HG02763 (cell line): ENCODE measurements around the gene MDC1.

Experiments used
- ATAC-seq: cut with Tn5 transposase; IDR thresholded peaks from one replicate; pipeline ENCODE4 v1.9.1; 2021; ENCODE audit warnings: mild to moderate bottlenecking, moderate library complexity; ENCODE audit not compliant: unreplicated experiment

Gene MDC1

DNA sequence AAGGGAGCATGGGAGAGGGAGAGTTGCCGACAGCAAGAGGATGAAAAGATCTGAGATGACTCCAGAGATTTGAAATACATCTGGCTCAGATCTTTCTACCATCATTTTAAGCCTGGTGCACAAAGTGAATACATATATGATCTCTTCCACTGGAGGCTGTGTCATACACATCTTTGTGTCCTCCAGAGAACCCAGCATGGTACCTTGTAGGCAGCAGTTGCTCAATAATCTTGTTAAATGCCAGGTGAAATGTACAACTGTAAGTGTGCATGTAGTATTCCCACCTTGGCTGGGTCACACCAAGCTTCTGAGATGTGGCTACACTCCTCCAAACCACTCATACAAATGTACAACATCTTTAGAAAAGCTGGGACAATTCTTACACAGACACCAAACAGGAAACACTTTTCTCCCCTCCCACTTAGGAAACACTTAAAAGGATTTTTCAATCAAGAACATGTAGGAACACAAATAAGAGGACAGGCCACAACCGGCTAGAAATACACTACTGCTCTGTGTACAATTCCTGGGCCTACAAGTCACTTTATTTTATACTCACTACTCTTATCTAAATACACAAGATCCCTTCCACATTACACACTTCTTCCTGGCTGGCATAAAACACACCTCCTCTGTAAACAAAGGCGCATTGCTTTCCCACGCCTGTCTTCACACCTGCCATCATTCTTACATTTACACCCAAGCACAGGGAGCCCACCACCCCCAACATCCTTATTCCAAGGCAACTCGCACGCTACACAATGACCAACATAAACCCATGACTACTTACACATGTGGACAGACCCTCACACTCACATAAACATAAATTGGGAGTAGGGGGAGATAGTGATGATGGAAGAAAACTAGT lies 31.1 kb upstream of the MDC1 start:
- ATAC-seq: no peak

DNA sequence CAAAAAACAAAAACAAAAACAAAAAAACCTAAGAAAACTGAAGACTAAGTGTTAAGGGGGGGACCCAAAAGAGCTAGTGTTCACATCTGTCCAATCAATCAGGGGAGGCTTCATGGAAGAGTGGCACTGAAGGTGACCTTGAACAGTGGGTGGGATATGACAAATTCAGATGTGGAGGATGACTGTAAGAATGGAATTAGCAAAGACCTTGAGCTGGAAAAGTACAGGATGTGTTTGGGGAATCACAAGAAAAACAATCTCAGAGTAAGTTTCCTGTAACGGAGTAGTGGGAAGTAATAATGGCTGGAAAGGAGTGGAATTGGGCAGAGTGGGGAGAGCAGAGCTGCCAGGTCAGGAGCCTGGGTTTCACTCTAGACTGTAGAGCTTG lies 30.2 kb upstream of the MDC1 start:
- ATAC-seq: no peak

DNA sequence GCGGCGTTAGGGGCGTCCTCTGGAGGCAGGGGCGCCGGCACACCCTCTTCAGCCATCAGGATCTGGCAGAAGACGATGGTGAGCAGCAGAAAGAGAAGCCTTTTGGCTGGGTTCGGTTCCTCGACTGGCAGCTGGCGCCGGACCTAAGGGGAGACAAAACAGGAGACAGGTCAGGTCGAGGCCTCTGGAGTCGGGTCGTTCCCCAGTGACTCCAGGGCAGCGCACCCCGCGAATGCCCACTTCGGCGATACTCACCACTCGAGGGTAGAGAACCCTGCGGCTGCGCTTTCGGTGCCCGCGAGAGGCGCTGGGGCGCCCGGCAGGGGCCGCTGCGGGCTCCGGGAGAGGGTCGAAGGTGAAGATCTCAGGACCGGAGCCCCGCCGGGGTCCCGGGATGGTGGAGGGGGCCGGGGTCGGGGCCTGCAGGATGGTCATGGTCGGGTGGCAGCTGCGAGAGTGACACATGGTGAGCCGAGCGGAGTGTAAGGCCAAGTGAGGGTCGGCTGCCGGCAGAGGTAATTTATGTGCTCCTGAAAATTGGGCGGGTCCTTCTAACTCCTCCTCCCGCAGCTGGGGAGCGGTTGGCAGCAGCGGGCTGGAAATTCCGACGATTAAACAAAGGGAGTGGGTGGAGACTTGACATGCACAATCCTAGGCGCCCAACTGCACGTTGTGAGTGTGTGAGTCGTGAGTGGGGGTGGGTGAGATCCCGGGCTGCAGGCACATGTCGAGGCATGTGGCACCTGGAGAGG lies 27.1 kb upstream of the MDC1 start, which contains the start of gene IER3:
IER3 (minus strand) TSS at position 494 of the 752 bp plus-strand sequence; CDS start at position 465, 29 bp downstream.
- peak; percentile 33 for ATAC-seq

DNA sequence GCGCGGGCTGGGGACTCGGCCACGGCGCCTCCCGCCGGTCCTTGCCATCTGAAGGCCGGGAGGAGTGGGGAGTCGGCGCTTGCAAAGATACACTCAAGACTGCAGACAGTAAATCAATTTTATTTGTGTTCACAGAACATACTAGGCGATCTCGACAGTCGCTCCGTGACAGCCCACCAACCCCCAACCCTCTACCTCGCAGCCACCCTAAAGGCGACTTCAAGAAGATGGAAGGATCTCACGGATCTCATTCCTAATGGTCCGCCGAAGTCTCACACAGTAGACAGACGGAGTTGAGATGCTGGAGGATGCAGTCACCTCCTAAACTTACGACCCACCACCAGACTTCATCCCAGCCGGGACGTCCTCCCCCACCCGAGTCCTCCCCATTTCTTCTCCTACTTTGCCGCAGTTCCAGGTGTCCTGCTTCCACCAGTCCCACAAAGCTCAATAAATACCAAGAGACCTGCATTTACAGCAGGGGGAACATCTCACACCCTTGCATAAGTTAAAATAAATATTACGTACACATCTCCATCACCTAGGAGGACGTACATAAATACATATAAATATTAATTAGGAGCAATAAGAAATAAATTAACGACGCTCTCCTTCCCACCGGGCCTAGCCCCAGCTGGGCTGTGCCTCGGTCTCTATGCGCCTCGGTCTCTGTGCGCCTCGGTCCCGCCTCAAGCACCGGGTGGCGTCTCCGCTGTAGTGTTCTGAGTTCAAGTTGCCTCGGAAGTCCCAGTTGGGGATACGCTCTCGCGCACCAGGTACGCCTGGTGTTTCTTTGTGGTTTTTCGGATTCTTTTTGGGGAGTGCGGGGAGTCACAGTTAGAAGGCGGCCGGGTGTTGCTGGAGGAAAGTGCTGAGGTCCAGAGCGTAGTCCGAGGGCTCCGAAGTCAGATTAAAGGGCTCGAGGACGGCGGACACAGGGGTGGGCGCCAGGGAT lies 26.3 kb upstream of the MDC1 start:
- peak; percentile 26 for ATAC-seq

DNA sequence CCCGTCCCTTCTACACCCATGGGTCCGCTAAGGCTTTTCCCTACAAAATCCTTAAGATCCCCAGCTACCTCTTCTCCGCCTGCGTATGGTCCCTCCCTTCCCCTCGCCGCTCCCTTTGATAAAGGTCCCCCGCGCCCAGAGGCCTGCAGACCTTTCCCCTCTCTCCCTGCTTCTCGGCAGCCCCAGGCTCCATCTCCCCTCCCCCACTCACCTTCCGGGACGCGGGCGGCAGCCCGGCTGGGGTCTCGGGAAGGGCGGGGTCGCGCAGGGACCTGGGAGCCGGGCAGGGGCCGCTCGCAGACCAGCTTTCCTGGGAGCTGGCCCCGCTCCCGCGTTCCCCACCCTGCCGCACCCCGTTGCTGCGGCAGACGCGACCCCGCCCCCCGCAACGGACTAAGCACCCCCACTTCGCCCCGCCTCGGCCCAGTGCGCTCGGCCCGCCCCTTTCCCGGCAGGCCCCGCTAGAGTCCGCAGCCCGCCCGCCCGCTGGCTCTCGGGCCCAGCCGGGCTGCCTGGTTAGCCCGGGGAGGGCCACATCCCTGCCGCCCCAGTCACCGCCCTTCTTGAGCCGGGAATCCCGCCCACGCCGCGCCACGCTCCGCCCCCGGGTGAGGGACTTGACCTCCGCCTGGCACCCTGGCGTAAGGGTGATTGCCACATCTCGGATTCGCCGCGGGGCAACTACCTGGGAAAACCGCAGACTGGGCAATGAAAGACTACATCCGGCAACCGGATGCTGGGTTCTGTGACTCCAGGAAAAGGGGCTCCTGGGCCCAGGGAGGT lies 25.4 kb upstream of the MDC1 start, which contains the start of gene FLOT1:
FLOT1 (minus strand) TSS at position 372 of the 783 bp plus-strand sequence. CDS start 498 bp downstream, outside the sequence.
- ATAC-seq: peak; percentile 69

DNA sequence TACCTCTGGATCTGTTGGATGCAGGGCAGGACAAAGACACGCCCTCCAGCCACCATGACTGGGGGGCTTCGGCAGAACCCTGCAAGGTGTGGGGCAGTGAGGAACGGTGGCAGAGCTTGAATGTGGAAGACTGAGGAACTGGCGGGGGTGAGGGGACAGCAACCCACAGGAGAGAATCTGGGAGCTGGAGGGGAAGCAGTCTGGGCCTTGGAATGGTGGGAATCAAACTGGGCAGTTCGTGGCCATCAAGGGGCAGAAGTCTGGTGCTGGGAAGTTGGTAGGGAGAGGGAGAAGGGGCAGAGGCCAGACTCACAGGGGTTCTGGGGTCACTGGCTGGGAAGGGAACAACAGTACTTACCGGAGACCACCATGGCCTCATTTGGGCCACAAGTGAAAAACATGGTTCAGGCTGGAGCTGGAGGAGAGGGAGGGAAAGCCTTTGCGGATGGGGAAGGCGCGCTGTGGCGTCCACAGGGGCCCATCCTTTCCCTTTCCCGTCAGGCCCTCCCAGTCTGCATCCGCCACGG lies 24.8 kb upstream of the MDC1 start:
- no peak for ATAC-seq

DNA sequence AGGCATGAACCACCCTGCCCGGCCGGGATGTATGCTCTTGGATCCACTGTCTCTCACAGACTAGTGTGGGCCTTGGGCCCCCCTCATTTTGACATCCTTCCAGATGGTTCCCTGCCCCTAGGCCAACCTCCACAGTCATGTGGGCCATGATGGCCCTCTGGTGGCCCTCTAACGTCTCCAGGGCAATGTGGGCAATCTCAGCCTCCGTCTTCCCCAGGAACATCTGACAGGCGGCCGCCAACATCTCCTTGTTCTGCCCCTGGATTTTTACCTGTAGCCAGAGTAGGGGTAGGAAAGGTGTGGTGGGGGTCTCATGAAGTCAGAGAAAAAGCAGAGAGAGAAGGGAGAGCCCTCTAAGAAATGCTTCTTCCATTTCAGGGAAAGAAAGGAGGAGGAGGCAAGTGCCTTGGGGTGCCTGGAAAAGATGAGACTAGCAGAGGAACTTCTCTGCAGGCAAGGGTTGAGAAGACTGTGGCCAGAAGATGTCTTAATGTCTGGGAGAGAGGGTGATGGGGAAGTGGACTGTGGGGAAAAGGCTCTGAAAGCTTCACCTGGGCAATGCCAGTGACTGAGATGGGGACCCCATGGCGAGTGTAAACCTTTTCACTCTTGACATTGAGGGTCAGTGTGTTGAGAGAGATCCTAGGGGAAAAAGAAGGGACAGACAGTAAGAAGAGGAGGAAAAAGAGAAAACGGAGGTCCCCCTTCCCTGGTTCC lies 24.1 kb upstream of the MDC1 start:
- ATAC-seq: no peak

DNA sequence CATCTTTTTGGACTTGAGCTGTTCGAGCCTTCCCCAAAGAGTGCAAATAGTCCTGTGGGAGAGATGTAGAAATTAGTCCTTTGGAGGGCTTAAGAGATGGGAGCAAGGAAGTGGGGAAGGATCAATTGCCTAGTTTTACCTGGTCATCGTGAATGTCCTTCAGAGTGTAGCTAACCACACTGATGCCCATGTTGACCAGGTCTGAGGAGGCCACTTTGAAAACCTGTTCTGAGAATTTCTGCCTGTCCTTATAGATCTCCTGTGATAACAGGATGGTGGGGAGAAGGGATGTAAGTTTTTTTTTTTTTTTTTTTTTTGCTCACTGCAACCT lies 23.4 kb upstream of the MDC1 start:
- no peak for ATAC-seq

DNA sequence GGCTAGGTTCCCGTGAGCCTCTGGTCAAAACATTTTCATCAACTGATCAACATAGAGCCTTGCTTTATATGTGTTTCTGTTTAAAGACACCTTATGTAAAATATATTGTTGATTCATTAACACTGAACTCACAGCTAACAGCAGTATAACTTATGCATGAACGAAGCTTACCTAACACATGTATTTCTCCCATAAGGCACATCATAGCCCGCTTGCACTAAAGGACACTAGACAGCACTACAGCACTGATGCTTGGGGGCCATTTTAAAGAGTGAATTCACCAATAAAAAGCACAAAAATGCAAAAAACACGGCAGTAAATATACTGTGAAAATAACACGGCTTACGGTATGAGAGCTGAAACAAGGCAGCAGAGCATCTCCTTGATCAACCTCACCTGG lies 21.5 kb upstream of the MDC1 start:
- ATAC-seq: no peak

DNA sequence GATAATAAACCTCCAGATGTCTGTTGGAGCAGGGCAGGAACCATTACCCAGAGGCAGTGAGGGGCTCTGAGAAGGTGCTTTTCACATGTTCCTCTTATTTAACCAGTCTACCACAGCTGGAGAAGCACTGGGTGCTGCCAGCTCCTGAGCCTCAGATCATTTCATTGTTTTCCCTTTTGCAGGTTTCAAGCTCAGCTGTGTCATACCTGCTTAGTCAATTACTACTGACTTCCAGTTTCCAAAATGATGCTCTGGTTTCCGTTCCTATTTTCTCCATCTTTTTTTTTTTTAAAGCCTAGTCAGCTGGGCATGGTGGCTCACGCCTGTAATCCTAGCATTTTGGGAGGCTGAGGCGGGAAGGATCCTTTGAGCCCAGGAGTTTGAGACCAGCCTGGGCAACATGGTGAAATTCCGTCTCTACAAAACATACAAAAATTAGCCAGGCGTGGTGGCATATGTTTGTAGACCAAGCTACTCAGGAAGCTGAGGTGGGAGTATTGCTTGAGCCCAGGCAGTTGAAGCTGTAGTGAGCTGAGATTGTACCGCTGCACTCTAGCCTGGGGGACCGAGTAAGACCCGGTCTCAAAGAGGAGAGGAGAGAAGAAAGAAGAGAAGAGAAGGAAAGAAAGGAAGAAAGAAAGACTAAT lies 18.7 kb upstream of the MDC1 start:
- no peak for ATAC-seq

DNA sequence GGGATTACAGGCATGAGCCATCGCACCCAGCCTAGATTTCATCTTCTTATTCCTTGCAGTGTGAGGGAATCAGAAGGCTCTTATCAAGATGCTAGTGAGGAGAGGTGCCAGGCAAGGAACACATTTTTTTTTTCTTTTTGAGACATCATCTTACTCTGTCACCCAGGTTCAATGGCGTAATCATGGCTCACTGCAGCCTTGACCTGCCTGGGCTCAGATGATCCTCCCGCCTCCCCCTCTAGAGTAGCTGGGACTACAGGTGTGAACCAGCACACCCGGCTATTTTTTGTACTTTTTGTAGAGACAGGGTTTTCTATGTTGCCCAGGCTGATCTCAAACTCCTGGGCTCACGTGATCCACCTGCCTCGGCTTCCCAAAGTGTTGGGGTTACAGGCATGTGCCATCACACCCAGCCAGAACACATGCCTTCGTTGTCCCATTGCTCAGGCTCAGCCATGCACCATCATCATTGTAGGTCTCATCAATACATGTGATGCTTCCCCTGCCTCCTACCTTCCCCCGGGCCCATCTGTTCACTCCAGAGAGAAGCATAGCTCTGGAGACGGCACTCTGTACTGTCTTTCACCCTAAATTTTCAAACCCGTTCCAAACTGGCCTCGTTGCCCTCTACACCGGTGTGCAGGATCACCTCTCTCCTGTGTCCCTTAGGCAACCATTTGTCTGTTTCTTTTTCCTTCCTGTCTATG lies 15.3 kb upstream of the MDC1 start:
- ATAC-seq: no peak

DNA sequence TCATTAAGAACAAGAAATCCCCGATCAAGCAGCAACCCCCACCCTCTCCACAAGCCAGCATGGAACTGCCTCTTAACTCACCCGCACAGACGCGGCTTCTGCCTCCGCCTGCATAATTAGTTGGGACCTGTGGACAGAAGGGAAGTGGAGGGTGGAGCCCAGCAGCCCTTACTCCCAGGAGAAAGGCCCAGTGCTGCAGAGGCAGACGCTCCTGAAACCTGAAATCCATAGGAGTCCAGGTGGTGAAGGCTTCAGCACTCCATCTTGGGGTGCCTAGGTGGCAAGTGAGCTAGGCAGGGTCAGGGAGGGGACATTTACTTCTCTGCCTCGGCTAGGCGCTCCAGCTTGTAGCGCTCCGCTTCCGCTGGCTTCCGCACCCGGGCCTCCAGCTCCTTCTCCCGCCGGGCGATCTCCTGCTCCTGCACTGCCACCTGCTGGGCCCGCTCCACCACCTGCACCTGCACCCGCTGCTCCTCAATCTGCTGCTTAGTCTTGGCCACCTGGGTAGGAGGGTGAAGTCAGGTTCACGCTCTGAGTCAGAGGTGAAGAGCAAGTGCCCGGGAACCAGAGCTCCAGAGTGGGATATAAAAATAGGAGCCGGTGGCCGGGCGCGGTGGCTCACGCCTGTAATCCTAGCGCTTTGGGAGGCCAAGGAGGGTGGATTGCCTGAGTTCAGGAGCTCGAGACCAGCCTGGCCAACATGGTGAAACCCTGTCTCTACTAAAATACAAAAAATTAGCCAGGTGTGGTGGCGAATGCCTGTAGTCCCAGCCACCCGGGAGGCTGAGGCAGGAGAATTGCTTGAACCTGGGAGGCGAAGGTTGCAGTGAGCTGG lies 13.7 kb upstream of the MDC1 start:
- no peak for ATAC-seq

DNA sequence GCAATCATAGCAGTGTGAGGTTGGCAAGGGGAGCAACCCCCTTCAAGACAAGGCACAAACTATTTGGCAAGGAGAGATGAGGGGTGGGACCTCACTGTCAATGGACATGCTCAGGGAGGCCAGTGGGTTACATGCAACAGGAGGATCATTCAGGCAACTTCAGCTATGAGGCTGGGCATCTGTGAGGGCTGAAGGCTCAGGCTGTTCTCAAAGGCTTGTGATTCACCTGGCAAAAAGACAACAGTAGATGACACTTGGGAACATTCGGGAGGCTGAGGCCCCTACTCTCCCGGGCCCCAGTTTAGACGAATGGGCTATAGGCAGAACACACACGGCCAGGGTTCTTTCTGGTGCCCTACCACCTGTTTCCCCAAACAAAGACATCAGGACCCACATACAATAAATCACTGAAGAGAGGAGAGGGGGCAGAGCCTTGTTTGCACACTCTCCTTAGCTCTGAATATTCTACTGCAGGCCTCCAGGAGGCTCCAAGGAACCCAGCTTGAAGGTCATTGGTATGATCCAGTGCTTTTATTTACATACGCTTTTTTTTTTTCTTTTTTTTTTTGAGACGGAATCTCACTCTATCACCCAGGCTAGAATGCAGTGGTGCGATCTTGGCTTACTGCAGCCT lies 11.0 kb upstream of the MDC1 start:
- no peak for ATAC-seq

DNA sequence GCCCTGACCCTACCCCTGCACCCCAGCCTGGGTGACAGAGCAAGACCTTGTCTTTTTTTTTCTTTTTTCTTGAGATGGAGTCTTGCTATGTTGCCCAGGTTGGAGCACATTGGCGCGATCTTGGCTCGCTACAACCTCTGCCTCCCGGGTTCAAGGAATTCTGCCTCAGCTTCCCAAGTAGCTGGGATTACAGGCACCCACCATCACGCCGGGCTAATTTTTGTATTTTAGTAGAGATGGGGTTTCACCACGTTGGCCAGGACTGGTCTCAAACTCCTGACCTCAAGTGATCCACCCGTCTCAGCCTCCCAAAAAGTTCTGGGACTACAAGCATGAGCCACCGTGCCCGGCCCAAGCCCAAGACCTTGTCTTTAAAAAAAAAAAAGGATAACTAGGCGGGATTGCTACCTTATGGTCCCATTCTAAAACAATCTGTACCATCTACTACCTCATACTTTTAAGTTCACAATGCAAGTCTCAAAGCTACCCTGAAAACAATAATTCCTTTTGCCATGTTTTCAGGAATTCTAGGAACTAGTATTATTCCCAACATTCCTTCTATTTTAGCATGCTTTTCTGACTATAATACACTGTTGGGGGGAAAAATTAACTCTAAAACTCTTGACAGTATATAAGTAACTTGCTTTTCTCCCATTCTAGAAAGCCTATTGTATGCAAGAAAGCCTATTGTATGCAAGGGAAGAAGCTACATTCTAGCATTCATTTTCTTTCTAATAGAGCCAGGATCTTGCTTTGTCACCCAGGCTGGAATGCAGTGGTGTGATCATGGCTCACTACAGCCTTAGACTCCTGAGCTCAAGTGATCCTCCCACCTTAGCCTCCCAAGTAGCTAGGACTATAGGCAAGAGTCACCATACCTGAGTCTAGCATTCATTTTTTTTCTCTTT lies 9.7 kb upstream of the MDC1 start:
- ATAC-seq: no peak

DNA sequence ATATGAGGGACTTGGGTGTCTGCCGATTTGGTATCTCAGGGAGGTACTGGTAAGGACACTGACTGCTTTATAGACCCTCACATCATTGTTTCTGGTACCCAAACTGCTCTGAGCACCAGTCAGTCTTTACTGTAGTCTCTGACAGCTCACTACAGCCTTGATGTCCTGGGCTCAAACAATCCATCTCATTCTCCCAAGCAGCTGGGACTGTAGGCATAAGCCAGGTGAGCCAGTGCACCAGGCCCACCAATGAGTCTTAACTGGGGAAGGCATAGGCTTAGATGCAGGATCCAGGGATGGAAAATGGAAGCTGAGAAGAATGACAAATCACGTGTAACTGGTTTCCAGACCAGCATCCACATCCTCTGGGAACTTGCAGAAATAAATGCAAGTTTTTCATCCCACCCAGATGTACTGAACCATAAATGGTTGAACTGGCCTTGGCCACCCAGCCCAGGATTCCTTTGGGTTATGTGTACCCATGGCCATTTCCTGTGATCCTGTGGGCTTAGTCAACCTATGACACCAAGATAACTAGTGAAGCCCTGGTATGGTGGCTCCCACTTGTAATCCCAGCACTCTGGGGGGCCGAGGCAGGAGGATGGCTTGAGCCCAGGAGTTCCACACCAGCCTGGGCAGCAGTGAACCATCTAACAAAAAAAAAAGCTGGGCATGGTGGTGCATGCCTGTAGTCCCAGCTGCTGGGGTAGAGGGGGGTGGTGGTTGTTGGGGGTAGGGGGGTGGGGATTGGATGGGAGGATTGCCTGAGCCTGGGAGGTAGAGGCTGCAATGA lies 8.8 kb upstream of the MDC1 start:
- no peak for ATAC-seq
